Left hindlimb (tissue), 1 donor: ENCODE measurements around the gene OTOA.
A peak's percentile ranks its signal among the peaks of the same experiment; 100 is the strongest.
"Not testable (repeated sequence)": the region's sequence is repeated elsewhere in the genome, so short reads cannot be mapped to it uniquely, and the experiment has no call there.

Experiments used
- DNase-seq: peaks from one replicate; pipeline ENCODE4 v3.0.0-alpha.2; 2018

Gene OTOA

GRCh38 chr16:21683184-21683583 lies 19.4 kb downstream of the OTOA start:
- no peak for DNase-seq

GRCh38 chr16:21684199-21684598 lies 20.4 kb downstream of the OTOA start:
- DNase-seq: no peak

- no peak for DNase-seq
Observed at GRCh38 chr16:21685034-21685455, 21.3 kb downstream of the OTOA start.

GRCh38 chr16:21689107-21689506 lies 25.3 kb downstream of the OTOA start:
- no peak for DNase-seq

GRCh38 chr16:21690967-21691366 lies 27.2 kb downstream of the OTOA start:
- DNase-seq: not testable (repeated sequence)

- DNase-seq: no peak
Observed at GRCh38 chr16:21694609-21695008, 30.8 kb downstream of the OTOA start.

- DNase-seq: no peak
Observed at GRCh38 chr16:21697032-21697431, 33.3 kb downstream of the OTOA start.

- DNase-seq: no peak
Observed at GRCh38 chr16:21698169-21699032, 34.6 kb downstream of the OTOA start.

- DNase-seq: no peak
Observed at GRCh38 chr16:21701271-21701670, 37.5 kb downstream of the OTOA start.

- no peak for DNase-seq
Observed at GRCh38 chr16:21702276-21702675, 38.5 kb downstream of the OTOA start.

- DNase-seq: no peak
Observed at GRCh38 chr16:21703156-21703555, 39.4 kb downstream of the OTOA start.

- DNase-seq: no peak
Observed at GRCh38 chr16:21703589-21704174, 39.9 kb downstream of the OTOA start.

- no peak for DNase-seq
Observed at GRCh38 chr16:21704266-21704665, 40.5 kb downstream of the OTOA start.

- no peak for DNase-seq
Observed at GRCh38 chr16:21704733-21705132, 41.0 kb downstream of the OTOA start.

- DNase-seq: peak; percentile 57
Observed at GRCh38 chr16:21708533-21709115, 44.9 kb downstream of the OTOA start.

GRCh38 chr16:21710938-21711337 lies 47.2 kb downstream of the OTOA start:
- DNase-seq: no peak

- no peak for DNase-seq
Observed at GRCh38 chr16:21713549-21714368, 50.0 kb downstream of the OTOA start.

GRCh38 chr16:21714369-21714618 lies 50.5 kb downstream of the OTOA start:
- not testable (repeated sequence) for DNase-seq

GRCh38 chr16:21717608-21718007 lies 53.8 kb downstream of the OTOA start:
- DNase-seq: no peak

GRCh38 chr16:21719283-21719682 lies 55.5 kb downstream of the OTOA start:
- no peak for DNase-seq

GRCh38 chr16:21720533-21720932 lies 56.8 kb downstream of the OTOA start:
- no peak for DNase-seq

- DNase-seq: no peak
Observed at GRCh38 chr16:21722771-21723455, 59.1 kb downstream of the OTOA start.

- DNase-seq: no peak
Observed at GRCh38 chr16:21723532-21723931, 59.8 kb downstream of the OTOA start.
